NCI-H2029 treated with DMSO at 0.1 percent for 48 hours (cell line): Measurements from ENCODE around the gene TPI1.
"Not testable (repeated sequence)": the region's sequence is repeated elsewhere in the genome, so short reads cannot be mapped to it uniquely, and the experiment has no call there.

Experiments
- DNase-seq: peaks from one replicate; lab custom pipeline; 2025; lab: John Stamatoyannopoulos, UW

TPI1 gene

DNA sequence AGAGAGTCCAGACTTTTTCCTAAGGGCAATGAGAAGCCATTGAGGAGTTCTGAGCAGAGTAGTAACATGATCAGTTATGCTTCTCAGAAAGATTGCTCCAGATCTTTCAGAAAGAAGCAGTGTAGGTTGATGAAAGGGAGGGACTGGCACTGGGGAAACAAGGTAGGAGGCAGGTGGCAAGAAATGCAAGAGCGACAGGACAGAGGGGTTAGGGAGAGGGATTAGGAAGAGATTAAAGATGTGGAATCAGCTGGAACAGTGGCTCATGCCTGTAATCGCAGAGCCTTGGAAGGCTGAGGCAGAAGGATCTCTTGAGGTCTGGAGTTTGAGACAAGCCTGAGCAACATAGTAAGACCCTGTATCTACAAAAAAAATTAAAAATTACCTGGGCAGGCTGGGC lies 19.7 kb upstream of the TPI1 start:
- no peak for DNase-seq

DNA sequence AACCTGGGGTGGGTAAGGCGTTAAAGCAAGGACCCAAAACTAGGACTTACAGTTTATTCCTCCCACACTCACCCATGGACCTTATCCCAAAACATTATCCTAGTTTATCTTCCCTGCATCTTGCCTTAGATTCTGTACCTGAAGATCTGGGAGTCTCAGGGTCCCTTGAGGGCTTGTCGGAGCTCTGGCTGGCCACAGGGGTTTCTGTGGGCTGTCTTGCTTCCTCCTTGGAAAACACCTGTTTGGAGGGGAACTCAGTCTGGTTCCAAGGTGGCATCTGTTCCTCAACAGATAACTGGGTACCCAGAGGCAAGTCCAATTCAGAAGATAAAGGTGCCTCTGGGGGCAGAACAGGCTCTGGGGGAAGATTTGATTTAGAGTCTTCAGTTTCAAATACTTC lies 17.9 kb upstream of the TPI1 start:
- no peak for DNase-seq

DNA sequence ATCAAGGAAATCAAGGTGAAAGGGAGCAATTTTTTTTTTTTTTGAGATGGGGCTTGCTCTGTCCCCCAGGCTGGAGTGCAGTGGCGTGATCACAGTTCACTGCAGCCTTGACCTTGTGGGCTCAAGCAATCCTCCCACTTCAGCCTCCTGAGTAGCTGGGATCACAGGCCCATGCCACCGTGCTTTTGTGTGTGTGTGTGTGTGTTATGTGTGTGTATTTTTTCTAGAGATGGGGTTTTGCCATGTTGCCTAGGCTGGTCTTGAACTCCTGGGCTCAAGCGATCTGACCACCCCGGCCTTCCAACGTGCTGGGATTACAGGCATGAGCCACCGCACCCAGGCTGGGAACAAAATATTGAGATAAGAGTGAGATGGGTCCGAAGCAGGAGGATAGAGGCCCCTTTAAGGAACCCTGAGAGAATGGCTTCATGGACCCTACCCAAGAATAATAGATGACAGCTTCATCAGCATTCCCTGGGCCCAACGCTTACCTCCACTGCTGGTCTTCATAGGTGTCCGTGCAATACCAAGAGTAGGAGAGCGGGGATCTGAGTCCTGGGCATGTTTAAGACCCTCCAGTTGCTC lies 17.3 kb upstream of the TPI1 start:
- DNase-seq, result no peak

- no peak for DNase-seq
These were observed 16.6 kb upstream of the TPI1 start for GRCh38 chr12:6850796-6851152.

- DNase-seq, result peak; percentile 97
These were observed 16.0 kb upstream of the TPI1 start, which contains the start of gene CDCA3 for GRCh38 chr12:6851153-6851920. Gene CDCA3, minus strand, starts transcription at chr12:6851286. Its CDS starts 334 bp downstream, at chr12:6850952.

- DNase-seq, result peak; percentile 98
These were observed 15.2 kb upstream of the TPI1 start, which contains the start of gene USP5 for GRCh38 chr12:6851921-6852650. Gene USP5, plus strand, starts transcription at chr12:6852150. Its CDS starts 30 bp downstream, at chr12:6852180.

GRCh38 chr12:6852651-6853354 lies 14.5 kb upstream of the TPI1 start:
- no peak for DNase-seq

DNA sequence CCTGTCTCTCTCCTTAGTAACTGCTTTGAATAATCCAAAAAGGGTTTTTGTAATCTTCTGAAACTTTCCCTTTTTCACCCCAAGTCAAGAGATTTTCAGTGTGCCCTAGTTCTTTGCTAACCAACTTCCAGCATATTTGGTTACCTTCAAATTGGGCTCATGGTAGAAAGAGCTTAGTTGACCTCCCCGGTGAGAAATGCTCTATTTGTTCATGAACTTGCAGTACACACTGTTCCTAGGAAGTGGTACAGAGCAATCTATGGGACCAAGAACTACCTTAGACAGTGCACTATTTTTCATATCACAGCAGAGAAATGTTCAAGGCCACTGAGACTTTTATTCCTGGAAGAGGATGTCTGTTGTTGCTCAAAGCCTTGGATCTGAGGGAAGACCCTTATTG lies 13.7 kb upstream of the TPI1 start:
- no peak for DNase-seq

- DNase-seq, result no peak
These were observed 13.3 kb upstream of the TPI1 start for GRCh38 chr12:6854036-6854435.

- DNase-seq, result no peak
These were observed 12.0 kb upstream of the TPI1 start for GRCh38 chr12:6855322-6855721.

DNA sequence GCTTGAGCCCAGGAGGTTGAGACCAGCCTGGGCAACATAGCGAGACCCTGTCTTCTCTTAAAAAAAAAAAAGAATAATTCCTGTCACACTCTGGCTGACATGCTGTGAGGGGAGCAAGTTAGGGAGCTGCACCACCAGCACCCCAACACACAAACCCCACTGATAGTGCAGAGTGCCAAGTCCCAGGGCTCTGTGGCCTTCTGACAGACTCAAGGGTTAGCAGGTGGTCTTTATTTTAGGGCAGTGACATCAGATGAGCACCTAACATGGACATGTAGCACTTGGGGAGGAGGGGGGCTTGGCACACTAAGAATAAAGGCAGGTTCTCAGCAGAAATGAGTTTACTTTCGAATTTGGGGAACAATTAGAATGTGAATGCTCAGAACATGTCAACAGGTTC lies 8.5 kb upstream of the TPI1 start:
- DNase-seq, result no peak

DNA sequence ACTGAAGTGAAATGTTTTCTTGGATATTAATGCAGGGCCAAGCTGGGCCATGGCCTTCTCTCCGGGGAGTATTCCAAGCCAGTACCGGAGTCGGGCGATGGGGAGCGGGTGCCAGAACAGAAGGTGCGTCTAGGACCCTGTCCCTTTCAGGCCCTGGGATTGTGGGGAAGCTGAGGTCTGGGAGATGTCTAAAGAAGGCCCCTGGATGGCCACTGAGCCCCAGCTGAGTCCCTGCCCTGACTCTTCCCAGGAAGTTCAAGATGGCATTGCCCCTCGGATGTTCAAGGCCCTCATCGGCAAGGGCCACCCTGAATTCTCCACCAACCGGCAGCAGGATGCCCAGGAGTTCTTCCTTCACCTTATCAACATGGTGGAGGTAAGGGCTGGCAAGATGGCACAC lies 7.2 kb upstream of the TPI1 start:
- DNase-seq, result no peak

- DNase-seq, result no peak
These were observed 6.4 kb upstream of the TPI1 start for GRCh38 chr12:6860942-6861341.

GRCh38 chr12:6861391-6861790 lies 5.9 kb upstream of the TPI1 start:
- DNase-seq, result no peak

DNA sequence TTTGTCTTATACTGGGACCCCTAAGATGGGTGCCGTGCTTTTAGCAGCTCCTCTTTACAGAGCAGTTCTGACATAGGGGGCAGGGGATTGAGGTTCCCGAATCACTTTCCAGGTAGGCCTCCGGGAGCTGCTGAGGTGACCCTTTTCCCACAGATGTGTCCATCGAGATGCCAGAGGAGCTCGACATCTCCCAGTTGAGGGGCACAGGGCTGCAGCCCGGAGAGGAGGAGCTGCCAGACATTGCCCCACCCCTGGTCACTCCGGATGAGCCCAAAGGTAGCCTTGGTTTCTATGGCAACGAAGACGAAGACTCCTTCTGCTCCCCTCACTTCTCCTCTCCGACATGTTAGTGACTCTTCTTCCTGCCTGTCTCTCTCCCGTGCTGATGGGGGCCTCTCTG lies 4.3 kb upstream of the TPI1 start:
- no peak for DNase-seq

DNA sequence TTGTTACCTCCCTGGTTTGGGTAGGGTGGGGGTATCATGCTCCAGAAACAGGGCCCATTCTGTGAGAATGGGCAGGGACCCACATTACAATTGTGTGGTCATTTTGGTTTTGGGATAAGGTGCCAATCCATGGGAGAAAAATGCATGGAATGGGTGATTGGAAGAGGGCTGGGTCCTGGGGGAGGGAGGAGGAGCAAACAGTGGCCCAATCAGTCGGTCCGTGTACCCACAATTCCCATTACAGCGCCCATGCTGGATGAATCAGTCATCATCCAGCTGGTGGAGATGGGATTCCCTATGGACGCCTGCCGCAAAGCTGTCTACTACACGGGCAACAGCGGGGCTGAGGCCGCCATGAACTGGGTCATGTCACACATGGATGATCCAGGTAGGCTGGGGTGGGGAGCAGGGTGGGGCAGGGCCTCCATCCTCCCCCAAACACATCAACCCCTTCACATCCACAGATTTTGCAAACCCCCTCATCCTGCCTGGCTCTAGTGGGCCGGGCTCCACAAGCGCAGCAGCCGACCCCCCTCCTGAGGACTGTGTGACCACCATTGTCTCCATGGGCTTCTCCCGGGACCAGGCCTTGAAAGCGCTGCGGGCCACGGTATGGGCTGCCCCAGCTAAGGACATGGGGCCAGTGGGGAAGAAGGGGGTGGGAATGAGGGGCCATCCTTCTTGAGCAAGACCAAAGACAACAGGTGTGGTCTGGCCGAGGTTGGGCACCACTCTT lies 3.6 kb upstream of the TPI1 start:
- no peak for DNase-seq

- not testable (repeated sequence) for DNase-seq
These were observed 2.0 kb upstream of the TPI1 start for GRCh38 chr12:6865307-6865706.

DNA sequence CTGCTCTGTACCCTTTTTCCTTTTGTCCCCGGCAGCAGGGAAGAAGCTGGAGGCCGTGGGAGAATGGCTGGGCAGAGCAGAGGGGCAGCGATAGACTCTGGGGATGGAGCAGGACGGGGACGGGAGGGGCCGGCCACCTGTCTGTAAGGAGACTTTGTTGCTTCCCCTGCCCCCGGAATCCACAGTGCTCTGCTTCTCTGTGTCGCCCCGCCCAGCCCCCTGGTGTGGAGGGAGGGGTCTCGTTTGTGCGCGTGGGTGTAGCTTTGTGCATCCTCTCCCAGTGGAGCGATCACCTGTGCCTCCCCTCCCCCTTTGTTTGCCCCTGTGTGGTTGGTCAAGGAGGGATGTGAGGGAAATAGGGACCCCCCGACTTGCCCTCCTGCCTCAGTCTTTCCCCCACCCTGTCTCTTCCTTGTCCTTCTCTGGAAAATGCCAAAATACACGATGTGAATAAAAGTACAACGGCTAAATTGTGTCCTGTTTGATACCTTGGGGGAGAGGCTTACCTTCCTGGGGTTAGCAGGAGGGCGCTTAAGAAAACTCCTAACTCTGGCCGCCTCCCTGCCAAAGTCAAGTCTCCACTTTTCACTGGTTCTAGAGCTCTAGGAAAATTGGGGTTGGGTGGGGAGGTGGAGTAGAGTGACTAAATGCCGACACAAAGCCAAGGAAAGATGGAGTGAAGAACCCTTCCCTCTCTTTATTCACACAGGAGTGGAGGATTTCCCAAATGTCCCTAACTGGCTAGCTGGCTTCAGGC lies 990 bp upstream of the TPI1 start:
- DNase-seq, result no peak

GRCh38 chr12:6866920-6867412 lies 365 bp upstream of the TPI1 start:
- DNase-seq, result no peak

GRCh38 chr12:6868211-6869048 lies 1.1 kb downstream of the TPI1 start:
- DNase-seq, result no peak
